ENCODE data around the gene MCM3AP. TPM values are rescaled to one million over a fixed set of nuclear protein-coding genes. Genes with fewer than 3 reads are reported as not detected.
A peak's percentile ranks its signal among the peaks of the same experiment; 100 is the strongest.

The MCM3AP gene
- total and polyA plus RNA-seq, 7 donors: 44.0 to 104 (median 79.9) TPM

DNA sequence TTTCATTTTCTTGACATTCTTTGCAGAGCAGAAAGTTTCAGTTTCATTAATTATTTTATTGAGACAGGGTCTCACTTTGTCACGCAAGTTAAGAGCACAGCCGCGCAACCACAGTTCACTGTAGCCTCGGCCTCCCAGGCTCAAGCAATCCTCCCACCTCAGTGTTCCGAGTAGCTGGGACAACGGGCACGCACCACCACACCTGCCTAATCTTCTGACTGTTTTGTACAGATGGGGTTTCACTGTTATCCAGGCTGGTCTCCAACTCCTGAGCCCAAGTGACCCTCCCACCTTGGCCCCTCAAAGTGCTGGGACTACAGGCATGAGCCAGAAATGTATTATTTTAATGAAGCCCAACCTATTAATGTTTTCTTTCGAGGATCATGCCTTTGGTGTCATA, 98.2 kb downstream of the MCM3AP start:
- Histone ChIP-seq H3K9me3 (no peaks in the 10 kb centered on the region), H3K36me3 (ENCODE audit: insufficient read depth in 1 of 2, low read depth in 1 of 2) (peaks cover 0 to 23% of the 10 kb centered on the region in 2 donors), H3K27ac (no peak overlapping the region), H3K4me3 (no peak overlapping the region), H3K4me1 (peaks cover 29% of the 10 kb centered on the region), H3K27me3 (ENCODE audit: insufficient read depth in 3 of 3, low read length in 2 of 3) (peaks cover 0 to 1% (median 0%) of the 10 kb centered on the region in 3 donors)
- intact Hi-C loops (cut with DNase I): loop anchor here in 1 of 2 donors (5.0 to 10.0 kb wide), 2 partner anchors 40 to 138 kb away; partner anchors contain the start of genes C21orf58, LSS and PCNT
- TF ChIP-seq CTCF (IDR thresholded peaks at IDR 0.05): no peak
- 89 to 98% (median 90%) methylated on average over 8 of the region's 8 CpGs for WGBS, 3 donors
- DNase-seq (no peak), ATAC-seq (no peak)

DNA sequence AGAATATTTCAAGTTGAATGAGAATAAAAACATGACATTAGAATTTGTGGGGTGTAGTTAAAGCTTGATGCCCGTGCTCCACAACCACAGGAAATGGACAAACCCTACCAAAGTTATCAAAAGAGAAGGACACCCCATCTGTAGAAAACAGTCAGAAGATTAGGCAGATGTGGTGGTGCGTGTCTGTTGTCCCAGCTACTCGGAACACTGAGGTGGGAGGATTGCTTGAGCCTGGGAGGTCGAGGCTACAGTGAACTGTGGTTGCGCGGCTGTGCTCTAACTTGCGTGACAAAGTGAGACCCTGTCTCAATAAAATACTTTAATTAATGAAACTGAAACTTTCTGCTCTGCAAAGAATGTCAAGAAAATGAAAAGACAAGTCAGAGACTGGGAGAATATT, 99.7 kb downstream of the MCM3AP start:
- intact Hi-C loops (cut with DNase I): loop anchor here in 1 of 2 donors (5.0 to 10.0 kb wide), 2 partner anchors 42 to 139 kb away; partner anchors contain the start of genes C21orf58, LSS and PCNT
- Histone ChIP-seq H3K4me1 (peaks cover 21% of the 10 kb centered on the region), H3K27me3 (ENCODE audit: insufficient read depth in 3 of 3, low read length in 2 of 3) (peaks cover 0 to 1% (median 0%) of the 10 kb centered on the region in 3 donors), H3K27ac (peak overlapping the region; percentile 80), H3K4me3 (peak overlapping the region; percentile 74), H3K9me3 (no peaks in the 10 kb centered on the region), H3K36me3 (ENCODE audit: insufficient read depth in 1 of 2, low read depth in 1 of 2) (peaks cover 0 to 8% of the 10 kb centered on the region in 2 donors)
- no peak for ATAC-seq
- WGBS, 3 donors: 78 to 93% (median 87%) methylated on average over 7 of the region's 7 CpGs
- DNase-seq: no peak
- TF ChIP-seq CTCF (IDR thresholded peaks at IDR 0.05): no peak

Other genes with a start within 250 kb of the MCM3AP start
- gene COL6A2, start 187.5 kb downstream of the MCM3AP start, total RNA-seq: 100 to 1,000 TPM in 2 of 4 donors, 10 to 100 TPM in 2; 56.2 to 122 (median 90.4) TPM
- gene COL6A2, start 187.5 kb downstream of the MCM3AP start, polyA plus RNA-seq: 10 to 100 TPM; 29.8 to 58.8 (median 47.1) TPM
- 1 to 10 TPM in 1 of 4 donors, under 1 TPM in 1, not detected in 2; 0.16 to 2.0 TPM for gene FTCD, start 130.0 kb downstream of the MCM3AP start, total RNA-seq
- gene FTCD, start 130.0 kb downstream of the MCM3AP start, polyA plus RNA-seq: under 1 TPM in 2 of 3 donors, not detected in 1; 0.03 to 0.09 TPM
- gene SPATC1L, start 101.2 kb downstream of the MCM3AP start, total RNA-seq: 1 to 10 TPM; 1.9 to 4.6 (median 3.2) TPM
- 1 to 10 TPM; 3.7 to 6.0 (median 4.6) TPM for gene SPATC1L, start 101.2 kb downstream of the MCM3AP start, polyA plus RNA-seq
- 10 to 100 TPM; 24.8 to 31.5 (median 30.4) TPM for gene LSS, start 56.8 kb downstream of the MCM3AP start, total RNA-seq
- gene LSS, start 56.8 kb downstream of the MCM3AP start, polyA plus RNA-seq: 10 to 100 TPM; 10.7 to 19.3 (median 14.4) TPM
- 10 to 100 TPM in 1 of 4 donors, 1 to 10 TPM in 3; 4.7 to 11.0 (median 7.1) TPM for gene YBEY, start 731 bp upstream of the MCM3AP start, total RNA-seq
- 10 to 100 TPM; 12.2 to 18.2 (median 14.8) TPM for gene YBEY, start 731 bp upstream of the MCM3AP start, polyA plus RNA-seq
- gene C21orf58, start 38.3 kb upstream of the MCM3AP start, total RNA-seq: 1 to 10 TPM in 3 of 4 donors, under 1 TPM in 1; 0.49 to 3.0 (median 1.1) TPM
- 1 to 10 TPM in 1 of 3 donors, under 1 TPM in 2; 0.38 to 2.3 (median 0.47) TPM for gene C21orf58, start 38.3 kb upstream of the MCM3AP start, polyA plus RNA-seq
- gene PCNT, start 38.5 kb upstream of the MCM3AP start, total RNA-seq: 100 to 1,000 TPM in 3 of 4 donors, 10 to 100 TPM in 1; 99.4 to 642 (median 295) TPM
- 100 to 1,000 TPM; 118 to 294 (median 248) TPM for gene PCNT, start 38.5 kb upstream of the MCM3AP start, polyA plus RNA-seq
- gene DIP2A, start 173.3 kb upstream of the MCM3AP start, total RNA-seq: 10 to 100 TPM in 3 of 4 donors, 1 to 10 TPM in 1; 8.9 to 12.2 (median 11.7) TPM
- gene DIP2A, start 173.3 kb upstream of the MCM3AP start, polyA plus RNA-seq: 10 to 100 TPM in 1 of 3 donors, 1 to 10 TPM in 2; 7.3 to 11.0 (median 9.2) TPM

Data from psoas muscle (tissue), 8 donors.